HG03469 (cell line): ENCODE data around the gene SUPT20H.

Experiments
- ATAC-seq: cut with Tn5 transposase; IDR thresholded peaks from one replicate; pipeline ENCODE4 v1.9.1; 2021; ENCODE audit warnings: mild to moderate bottlenecking, moderate library complexity, moderate number of reproducible peaks; ENCODE audit not compliant: unreplicated experiment

The SUPT20H gene

DNA sequence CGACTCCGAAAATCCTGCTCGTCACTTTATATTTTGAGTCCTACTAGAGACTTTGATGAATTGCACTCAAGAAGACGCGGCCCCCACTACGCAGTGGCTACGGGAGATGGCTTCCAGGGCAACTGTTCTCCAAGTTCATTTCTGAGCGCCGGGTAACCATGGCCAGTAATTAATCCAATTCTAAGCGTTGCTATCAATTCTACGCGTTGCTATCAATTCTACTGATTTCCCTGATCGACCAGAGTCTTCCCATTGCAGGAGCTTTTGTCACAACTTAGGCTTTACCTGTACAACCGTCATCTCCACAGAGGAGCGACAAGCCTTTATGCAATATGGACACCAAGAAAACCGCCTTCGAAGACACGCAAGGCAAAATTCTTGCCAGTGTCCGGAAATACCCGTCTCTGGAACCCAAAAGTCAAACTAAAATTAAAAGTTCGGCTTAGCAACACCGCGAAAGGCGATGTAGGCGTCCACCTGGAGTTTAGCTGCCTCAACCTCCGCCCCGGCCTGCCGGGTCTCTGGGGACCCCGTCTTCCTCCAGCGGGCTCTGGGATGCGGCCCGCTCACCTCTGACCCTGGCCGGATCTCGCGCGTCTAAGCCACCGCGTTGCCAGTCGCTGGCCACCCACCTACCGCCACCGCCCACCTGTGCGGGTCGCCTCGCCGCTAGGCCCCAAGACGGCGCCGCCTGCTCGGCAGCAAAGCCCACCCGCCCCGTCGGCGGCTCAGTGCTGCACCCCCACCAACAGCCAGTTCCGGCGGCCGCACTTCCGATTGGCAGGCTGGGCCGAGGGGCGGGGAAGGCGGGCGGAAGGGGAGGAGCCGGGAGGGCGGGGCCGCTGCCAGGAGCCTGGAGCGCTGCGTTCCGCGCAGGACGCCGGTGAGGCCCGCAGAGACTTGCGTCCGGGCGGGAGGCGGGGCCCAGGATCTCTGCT is at the start of gene SUPT20H:
Gene SUPT20H (minus strand): TSS at position 779 of the 938 bp plus-strand sequence. CDS start 8,198 bp downstream, outside the sequence.
- ATAC-seq: peak; percentile 93

GRCh38 chr13:37109051-37109678 is 49.7 kb upstream of the SUPT20H start:
- no peak for ATAC-seq

GRCh38 chr13:37107868-37108267 is 48.4 kb upstream of the SUPT20H start:
- no peak for ATAC-seq

DNA sequence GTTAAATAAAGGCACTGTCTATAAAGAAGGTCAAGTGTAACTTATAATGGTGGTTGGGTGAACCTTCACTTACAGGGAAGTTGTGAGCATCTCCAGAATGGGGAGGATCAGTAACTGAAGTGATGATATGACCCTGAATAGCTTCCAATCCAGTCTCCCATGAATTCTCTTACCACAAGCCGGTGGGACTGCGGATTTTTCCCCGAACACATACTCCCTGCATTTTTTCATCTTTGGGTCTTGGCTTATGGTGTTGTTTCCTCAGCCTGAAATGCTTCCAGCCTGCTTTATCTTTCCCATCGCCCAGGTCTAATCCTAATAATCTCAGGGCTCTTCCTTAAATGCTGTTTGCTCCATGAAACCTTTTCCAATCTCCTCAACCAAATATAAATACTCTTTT is 48.0 kb upstream of the SUPT20H start:
- no peak for ATAC-seq

DNA sequence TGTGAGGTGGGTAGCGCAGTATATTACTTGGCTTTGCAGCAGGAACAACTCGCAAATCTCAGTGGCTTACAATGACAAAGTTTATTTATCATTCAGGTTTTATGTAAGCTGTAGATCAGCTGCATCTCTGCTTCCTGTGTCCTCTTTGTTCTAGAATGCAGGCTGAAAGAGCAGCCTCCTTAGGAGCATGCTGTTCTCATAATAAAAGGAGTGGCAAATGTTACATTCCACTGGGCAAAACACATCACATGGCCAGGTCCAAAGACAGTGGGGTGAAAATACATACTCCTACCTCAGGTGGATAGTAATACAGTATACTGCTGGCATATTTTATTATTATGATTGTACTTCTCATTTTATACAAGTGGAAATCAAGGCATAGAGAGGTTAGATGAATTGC is 47.2 kb upstream of the SUPT20H start:
- no peak for ATAC-seq

DNA sequence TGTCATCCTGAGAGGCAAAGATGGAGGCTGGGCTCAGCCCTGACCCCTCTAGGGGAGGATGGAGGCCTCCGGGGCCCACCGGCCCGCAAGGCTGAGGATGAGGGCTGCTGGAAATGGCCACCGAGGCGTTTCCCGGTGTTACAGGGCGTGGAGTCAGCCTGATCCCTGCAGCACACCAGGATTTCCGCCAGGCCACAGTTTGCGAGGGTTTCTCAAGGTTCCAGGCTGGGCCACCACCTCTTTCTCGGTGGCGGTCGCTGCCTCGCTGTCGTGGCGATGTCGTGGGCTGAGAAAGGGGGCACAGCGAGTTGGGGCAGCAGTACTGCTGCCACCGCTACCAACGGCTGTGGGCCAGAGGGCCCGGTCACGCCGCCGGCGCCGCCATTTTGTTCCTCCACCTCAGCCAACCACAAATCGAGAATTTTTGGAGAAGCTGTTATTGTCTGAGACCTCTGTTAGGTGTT is 45.8 kb upstream of the SUPT20H start, which contains the start of gene CSNK1A1L:
Gene CSNK1A1L (minus strand): TSS at position 414 of the 464 bp plus-strand sequence. CDS start 408 bp downstream, at position 6.
- no peak for ATAC-seq

- no peak for ATAC-seq
Observed at GRCh38 chr13:37102896-37103295, 43.4 kb upstream of the SUPT20H start.

GRCh38 chr13:37101201-37101600 is 41.7 kb upstream of the SUPT20H start:
- ATAC-seq: no peak

DNA sequence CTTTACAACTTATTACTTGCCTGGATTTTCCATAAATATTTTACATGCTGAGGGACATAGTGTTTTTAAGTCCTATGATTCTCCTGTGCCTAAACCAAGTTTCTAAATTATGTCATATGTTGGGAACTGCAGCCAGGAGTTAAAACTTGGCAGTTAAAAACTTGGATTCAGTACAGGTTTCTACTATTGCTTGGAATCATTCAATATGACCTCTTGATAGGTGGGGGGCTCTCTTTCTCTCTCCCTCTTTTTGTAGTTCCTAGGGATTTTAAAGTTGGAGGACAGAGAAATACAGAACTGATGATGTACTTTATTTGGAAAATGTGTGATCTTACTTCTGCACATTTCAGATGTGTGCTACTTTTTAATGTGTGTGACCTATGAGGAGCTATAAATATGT is 41.2 kb upstream of the SUPT20H start:
- no peak for ATAC-seq

DNA sequence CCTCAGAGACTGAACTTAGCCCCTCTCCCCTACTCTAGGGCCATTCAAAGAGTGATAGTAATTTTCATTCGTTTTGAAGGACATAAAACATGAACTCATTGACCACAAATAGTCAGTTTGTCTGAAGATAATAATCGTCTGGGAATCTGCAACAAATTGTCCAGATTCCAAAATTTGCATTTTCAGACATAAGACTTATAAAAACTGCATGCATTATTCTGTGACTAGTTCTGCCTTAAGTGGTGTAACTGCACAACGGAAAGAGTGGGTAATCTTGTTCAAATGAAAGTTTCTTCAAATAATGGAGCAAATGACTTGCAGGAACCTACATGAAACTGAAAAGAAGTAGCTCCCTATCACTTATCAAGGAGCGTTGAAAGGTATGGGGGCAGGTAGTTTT is 37.6 kb upstream of the SUPT20H start:
- ATAC-seq: no peak

- ATAC-seq: no peak
Observed at GRCh38 chr13:37094840-37095239, 35.4 kb upstream of the SUPT20H start.

GRCh38 chr13:37094099-37094498 is 34.6 kb upstream of the SUPT20H start:
- ATAC-seq: no peak

- ATAC-seq: no peak
Observed at GRCh38 chr13:37091835-37092234, 32.3 kb upstream of the SUPT20H start.

- ATAC-seq: no peak
Observed at GRCh38 chr13:37090912-37091311, 31.4 kb upstream of the SUPT20H start.

DNA sequence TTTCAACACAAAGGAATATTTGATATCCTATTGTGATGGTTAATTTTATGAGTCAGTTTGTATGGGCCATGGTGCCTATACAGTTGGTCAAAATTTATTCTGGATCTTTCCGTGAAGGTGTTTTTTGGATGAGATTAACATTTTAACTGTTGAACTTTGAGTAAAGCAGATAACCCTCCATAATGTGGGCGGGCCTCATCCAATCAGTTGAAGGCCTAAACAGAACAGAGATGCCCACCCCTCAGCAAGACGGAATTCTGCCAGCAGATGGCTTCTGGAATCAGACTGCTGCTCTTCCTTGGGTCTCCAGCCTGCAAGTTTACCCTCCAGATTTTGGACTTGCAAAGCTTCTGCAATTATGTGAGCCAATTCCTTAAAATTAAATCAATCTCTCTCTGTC is 30.0 kb upstream of the SUPT20H start:
- ATAC-seq: no peak

DNA sequence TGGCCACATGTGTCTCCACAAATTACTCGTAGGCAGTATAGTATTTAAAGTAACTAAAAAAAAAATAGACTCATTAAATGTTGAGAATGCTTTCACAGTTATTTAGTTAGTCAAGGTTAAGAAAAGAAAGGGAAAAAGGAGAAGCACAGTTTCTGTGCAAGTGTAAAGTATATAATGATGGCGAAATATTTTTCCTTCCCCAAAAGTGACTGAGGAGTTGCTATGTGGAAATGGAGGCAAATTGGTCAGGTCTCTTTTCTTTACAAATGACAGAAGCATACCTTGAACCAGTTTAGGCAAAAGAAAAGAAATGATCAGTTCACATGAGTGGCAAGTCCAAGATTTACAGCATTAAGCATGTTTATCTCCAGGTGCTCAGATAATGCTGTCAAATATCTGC is 28.0 kb upstream of the SUPT20H start:
- ATAC-seq: no peak

- ATAC-seq: no peak
Observed at GRCh38 chr13:37085606-37086005, 26.1 kb upstream of the SUPT20H start.

GRCh38 chr13:37076818-37077217 is 17.3 kb upstream of the SUPT20H start:
- no peak for ATAC-seq

GRCh38 chr13:37075164-37075563 is 15.7 kb upstream of the SUPT20H start:
- no peak for ATAC-seq

DNA sequence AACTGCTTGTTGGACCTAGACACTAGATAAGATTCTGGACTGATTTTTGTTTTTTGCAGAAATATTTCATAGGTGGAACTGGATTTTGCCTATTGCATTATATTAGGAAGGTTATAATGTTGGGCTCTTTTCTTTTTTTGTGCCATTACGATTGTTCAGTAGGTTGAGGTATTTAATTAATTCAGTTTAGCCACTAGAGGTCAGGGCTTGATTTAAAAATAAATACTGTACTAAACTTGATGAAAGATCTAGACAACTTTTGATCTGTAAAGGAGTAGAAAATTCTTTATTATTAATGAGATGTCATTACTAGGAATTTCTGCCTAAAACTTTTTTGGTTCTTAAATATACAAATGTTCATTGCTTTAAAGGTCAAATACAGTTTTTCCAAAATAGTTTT is 15.2 kb upstream of the SUPT20H start:
- ATAC-seq: no peak

DNA sequence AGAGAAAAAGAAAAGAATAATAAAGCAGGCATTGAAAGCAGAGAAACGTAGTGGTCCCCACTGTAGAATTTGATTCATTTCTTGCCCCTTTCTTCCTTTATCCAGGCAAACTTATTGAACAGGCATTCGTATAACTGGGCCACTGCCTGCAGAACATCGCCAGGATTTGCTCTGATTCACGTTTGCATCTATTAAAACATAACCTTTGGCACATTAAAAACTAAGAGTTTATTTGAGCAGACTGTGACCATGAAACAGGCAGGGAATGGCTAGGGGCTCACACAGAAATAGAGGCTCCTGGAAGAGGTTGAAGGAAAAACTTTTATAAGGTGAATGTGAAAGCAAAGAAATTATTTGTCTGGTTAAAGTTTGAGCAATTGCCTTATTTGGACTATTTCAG is 12.5 kb upstream of the SUPT20H start:
- ATAC-seq: no peak

DNA sequence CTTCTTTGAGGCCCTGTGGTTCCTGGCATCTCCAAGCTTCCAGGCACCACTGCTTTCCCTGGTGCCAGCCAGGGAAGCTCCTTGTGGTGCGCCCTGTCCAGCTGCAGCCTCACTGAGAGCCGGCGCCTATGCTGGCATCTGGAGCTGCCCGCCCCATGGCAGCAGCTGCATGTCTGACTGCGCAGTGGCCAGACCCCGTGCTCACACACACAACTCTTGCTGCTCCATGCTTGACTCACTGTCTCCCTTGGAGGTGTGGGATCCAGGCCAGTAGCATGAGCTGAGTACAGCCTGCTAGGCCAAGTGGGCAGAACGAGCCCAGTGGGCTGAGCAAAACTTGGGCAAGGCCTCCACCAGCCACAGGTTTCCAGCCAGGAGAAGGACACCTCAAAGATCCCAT is 11.5 kb upstream of the SUPT20H start:
- no peak for ATAC-seq
